SK-N-MC (cell line): ENCODE measurements around the gene DAAM1.

Experiments
- EZH2 ChIP-seq: fragments of 200-600 bp; sonication (generic); IDR thresholded peaks from one replicate; pipeline ENCODE4 v1.6.1; 2017; ENCODE audit warnings: antibody characterized with exemption
- POLR2AphosphoS5 ChIP-seq: IDR thresholded peaks from 2 replicates; pipeline ENCODE4 v1.6.1; 2012; ENCODE audit warnings: mild to moderate bottlenecking, low read depth, low read length, borderline replicate concordance

- no peak for TF ChIP-seq POLR2AphosphoS5
- no peak for TF ChIP-seq EZH2
These were observed 120.2 kb downstream of the DAAM1 start for GRCh38 chr14:59308673-59309072.
